Measurements from ENCODE around the gene TSSK2.

Gene TSSK2

DNA sequence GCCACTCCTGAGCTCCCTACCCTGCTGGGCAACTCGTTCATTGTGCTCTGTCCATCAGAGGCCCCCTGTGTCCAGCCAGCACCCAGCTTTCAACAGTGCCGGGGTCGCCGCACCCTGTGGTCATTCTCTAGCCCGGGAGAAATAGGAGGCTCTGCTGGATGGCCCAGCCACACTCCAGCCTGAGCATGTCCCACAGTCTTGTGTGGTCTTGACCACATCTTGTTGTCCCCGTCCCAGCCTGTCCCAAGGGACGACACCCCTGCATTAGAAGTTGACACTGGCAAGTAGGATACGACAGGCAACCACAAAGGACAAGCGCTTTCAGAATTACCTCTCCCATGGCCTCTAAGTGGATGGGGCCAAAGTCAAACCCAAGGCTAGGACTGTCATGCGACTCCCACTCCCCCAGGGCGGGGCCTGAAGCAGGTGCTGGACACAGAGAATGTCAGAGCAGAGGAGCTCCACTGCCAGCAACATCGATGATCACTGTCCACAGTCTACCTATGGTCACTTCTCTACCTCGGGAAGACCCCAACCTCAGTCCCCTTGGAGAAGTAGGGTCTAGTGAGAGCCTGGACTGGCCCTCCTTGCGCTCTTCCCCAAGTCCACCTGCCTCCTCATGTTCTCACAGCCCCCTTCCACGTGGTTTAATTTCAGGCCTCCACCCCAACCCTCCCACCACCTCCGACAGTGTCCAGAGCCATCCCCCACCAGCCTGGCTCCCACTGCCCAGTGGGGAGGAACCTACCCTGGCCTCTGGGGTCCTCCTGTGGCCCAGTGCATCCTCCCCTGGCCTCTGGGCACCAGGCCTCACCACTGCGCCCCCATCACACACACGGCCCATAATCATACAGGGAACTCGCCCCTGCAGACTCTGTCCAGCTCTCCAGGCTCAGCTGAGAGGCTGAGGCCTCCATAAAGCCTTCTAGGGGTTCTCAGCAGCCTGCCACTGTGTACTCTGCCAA, 4.5 kb upstream of the TSSK2 start:
- no peak for TF ChIP-seq CTCF (IDR thresholded peaks at IDR 0.05)
- H3K27me3 ChIP-seq (ENCODE audit: control insufficient read depth, insufficient read depth, low read length), result no peaks in the 10 kb centered on the region
- no peaks in the 10 kb centered on the region for H3K79me2 ChIP-seq
- H3K9me3 ChIP-seq (ENCODE audit: control insufficient read depth, low read length), result no peaks in the 10 kb centered on the region
- no peak overlapping the region for H2AFZ ChIP-seq
- H3K36me3 ChIP-seq (ENCODE audit: control insufficient read depth, insufficient read depth, low read length), result no peaks in the 10 kb centered on the region
- no peak overlapping the region for H3K4me2 ChIP-seq (ENCODE audit: low read length)
- no peaks in the 10 kb centered on the region for H3K4me1 ChIP-seq
- no peak overlapping the region for H3K4me3 ChIP-seq (ENCODE audit: low read depth, low read length)
- no peak overlapping the region for H3K27ac ChIP-seq
- H3K9ac ChIP-seq, result no peak overlapping the region

DNA sequence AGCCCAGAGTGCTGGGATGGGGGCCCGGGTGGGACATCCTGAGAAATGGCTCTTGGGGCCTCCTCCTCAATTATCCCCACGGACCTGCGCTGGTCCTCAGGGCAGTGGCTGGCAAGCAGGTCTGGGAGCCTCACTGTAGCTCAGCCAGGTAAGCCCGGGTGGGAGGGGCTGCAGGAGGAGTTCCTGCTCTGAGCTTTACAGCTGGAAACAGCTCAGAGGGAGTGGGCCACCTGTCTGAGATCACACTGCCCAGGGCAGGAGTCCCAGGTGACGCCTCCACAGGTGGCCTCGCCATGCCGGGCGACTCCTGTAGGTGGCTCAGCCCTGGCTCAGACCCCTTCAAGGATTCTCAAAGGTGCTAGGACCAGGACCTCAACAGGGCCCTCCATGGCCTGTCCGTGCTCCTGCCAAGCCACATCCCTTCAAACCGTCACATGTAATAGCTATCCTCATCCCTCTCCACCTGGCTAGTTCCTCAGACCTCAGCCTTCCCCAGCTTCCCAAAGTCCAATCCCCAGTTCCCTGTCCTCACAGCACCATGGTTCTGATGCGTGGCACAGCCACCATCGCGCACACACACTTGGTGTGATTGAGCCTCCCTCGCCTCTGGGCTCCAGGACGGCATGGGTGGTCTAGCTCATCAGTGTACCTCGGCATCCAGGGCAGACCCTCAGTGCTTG, 3.6 kb upstream of the TSSK2 start:
- H3K79me2 ChIP-seq, result no peaks in the 10 kb centered on the region
- H3K9ac ChIP-seq, result no peak overlapping the region
- no peak overlapping the region for H3K4me2 ChIP-seq (ENCODE audit: low read length)
- no peaks in the 10 kb centered on the region for H3K36me3 ChIP-seq (ENCODE audit: control insufficient read depth, insufficient read depth, low read length)
- no peak overlapping the region for H3K4me3 ChIP-seq (ENCODE audit: low read depth, low read length)
- H3K9me3 ChIP-seq (ENCODE audit: control insufficient read depth, low read length), result no peaks in the 10 kb centered on the region
- no peak for TF ChIP-seq CTCF (IDR thresholded peaks at IDR 0.05)
- H3K27ac ChIP-seq, result no peak overlapping the region
- no peak overlapping the region for H2AFZ ChIP-seq
- no peaks in the 10 kb centered on the region for H3K4me1 ChIP-seq
- no peaks in the 10 kb centered on the region for H3K27me3 ChIP-seq (ENCODE audit: control insufficient read depth, insufficient read depth, low read length)

- Histone ChIP-seq H3K9me3 (ENCODE audit: control insufficient read depth, low read length) (no peaks in the 10 kb centered on the region), H3K36me3 (ENCODE audit: control insufficient read depth, insufficient read depth, low read length) (no peaks in the 10 kb centered on the region), H2AFZ (no peak overlapping the region), H3K4me1 (no peaks in the 10 kb centered on the region), H3K27ac (no peak overlapping the region), H3K4me3 (ENCODE audit: low read depth, low read length) (no peak overlapping the region), H3K79me2 (no peaks in the 10 kb centered on the region), H3K4me2 (ENCODE audit: low read length) (no peak overlapping the region), H3K9ac (no peak overlapping the region), H3K27me3 (ENCODE audit: control insufficient read depth, insufficient read depth, low read length) (no peaks in the 10 kb centered on the region)
- TF ChIP-seq CTCF (IDR thresholded peaks at IDR 0.05), result no peak
These were observed 3.1 kb upstream of the TSSK2 start for GRCh38 chr22:19128009-19128401.

- no peak overlapping the region for H3K27ac ChIP-seq
These were observed 2.0 kb upstream of the TSSK2 start for GRCh38 chr22:19128946-19129727.

More at GRCh38 chr22:19128946-19129727, 2.0 kb upstream of the TSSK2 start:
- H3K36me3 ChIP-seq (ENCODE audit: control insufficient read depth, insufficient read depth, low read length), result no peaks in the 10 kb centered on the region
- H2AFZ ChIP-seq, result no peak overlapping the region
- no peak overlapping the region for H3K4me3 ChIP-seq (ENCODE audit: low read depth, low read length)
- H3K9me3 ChIP-seq (ENCODE audit: control insufficient read depth, low read length), result no peaks in the 10 kb centered on the region
- no peak overlapping the region for H3K4me2 ChIP-seq (ENCODE audit: low read length)
- no peaks in the 10 kb centered on the region for H3K79me2 ChIP-seq
- no peaks in the 10 kb centered on the region for H3K4me1 ChIP-seq
- H3K9ac ChIP-seq, result no peak overlapping the region
- no peaks in the 10 kb centered on the region for H3K27me3 ChIP-seq (ENCODE audit: control insufficient read depth, insufficient read depth, low read length)
- TF ChIP-seq CTCF (IDR thresholded peaks at IDR 0.05), result no peak

All from parathyroid adenoma (tissue), 2 donors.